Measurements from ENCODE around the gene MRPL55. TPM values are rescaled to one million over a fixed set of nuclear protein-coding genes. Genes with fewer than 3 reads are reported as not detected.

MRPL55 gene
- total and polyA plus RNA-seq, 2 of the 13 experiments (the other 11 are each of a cell fraction or from before 2014, with no cell fraction given): 58.6 to 92.9 TPM

GRCh38 chr1:228122921-228123441 lies 13.9 kb upstream of the MRPL55 start:
- CTCF ChIA-PET (ENCODE audit: low intra/inter-chr PET ratio, low total read pairs): no interaction called here
- Histone ChIP-seq H3K27me3 (ENCODE audit: control insufficient read depth in 1 of 2, insufficient read depth in 2 of 2, low read length in 2 of 2) (no peaks in the 10 kb centered on the region), H3K79me2 (ENCODE audit: insufficient read depth, low read length) (no peaks in the 10 kb centered on the region), H3K36me3 (replicated peaks in 1 of 2; ENCODE audit: control insufficient read depth in 1 of 2, insufficient read depth in 2 of 2, low read length in 2 of 2) (no peaks in the 10 kb centered on the region), H3K9me3 (ENCODE audit: low read length) (peaks cover 8% of the 10 kb centered on the region), H3K9ac (ENCODE audit: insufficient read depth, low read depth, low read length) (no peak overlapping the region), H2AFZ (ENCODE audit: low read length) (no peak overlapping the region), H4K20me1 (ENCODE audit: insufficient read depth, low read length) (no peaks in the 10 kb centered on the region), H3K4me3 (replicated peaks in 1 of 3; ENCODE audit: insufficient read depth in 1 of 3, low read depth in 2 of 3, low read length in 3 of 3) (no peak overlapping the region), H3K4me2 (ENCODE audit: low read depth, low read length) (no peak overlapping the region), H3K27ac (ENCODE audit: extremely low read length, insufficient read depth, low read length) (no peak overlapping the region), H3K4me1 (ENCODE audit: insufficient read depth, low read length) (peaks cover 14% of the 10 kb centered on the region)
- in situ Hi-C loops (cut with HindIII; ENCODE audit: extremely low pct_ligation_motif_present, low pct_unique_long_range_greater_than_20kb): no loop called here
- ATAC-seq: peak; percentile 41; the same call in 1 of the 3 replicates
- no peak for FAIRE-seq
- POLR2A ChIA-PET: interaction anchor here (0.9 to 3.7 kb wide), 3 partner anchors 13 to 42 kb away, joined by 4 to 12 read pairs (median 11); partner anchors contain the start of gene IBA57
- 0% methylated on average over 1 of the region's 1 CpG for WGBS (ENCODE audit: low lambda C conversion rate)
- DNase-seq (ENCODE audit: low spot score): no peak
- BruUV-seq (replicated peaks): no TSS peak
- intact Hi-C loops (cut with micrococcal nuclease; ENCODE audit: unreplicated experiment): no loop called here
- no peak for TF ChIP-seq TCF12 (IDR thresholded peaks at IDR 0.05)
- no peak for TF ChIP-seq TCF12 (CRISPR knock-in tag; IDR thresholded peaks at IDR 0.05)
- peak; percentile 34; the same call in 1 of the 2 replicates for TF ChIP-seq CEBPB (IDR thresholded peaks at IDR 0.05; ENCODE audit: borderline replicate concordance, low read depth, low read length)
- no peak for TF ChIP-seq CCDC6 (CRISPR knock-in tag; IDR thresholded peaks at IDR 0.05)
- TF ChIP-seq NR2F1 (CRISPR knock-in tag; IDR thresholded peaks at IDR 0.05): peak; percentile 47 to 66; a peak in 2 of 4 replicates
- TF ChIP-seq ZGPAT (CRISPR knock-in tag; IDR thresholded peaks at IDR 0.05): 0 out of 2 replicates have a peak, but pooled peaks have one; percentile 6
- no peak for TF ChIP-seq IRF2 (CRISPR knock-in tag; IDR thresholded peaks at IDR 0.05)
- no peak for TF ChIP-seq NBN (conservative IDR thresholded peaks at IDR 0.05)
- no peak for TF ChIP-seq ATF6 (CRISPR knock-in tag; conservative IDR thresholded peaks at IDR 0.05)
- no peak for TF ChIP-seq MZF1 (CRISPR knock-in tag; IDR thresholded peaks at IDR 0.05; ENCODE audit: borderline replicate concordance)
- TF ChIP-seq NR2F6 (IDR thresholded peaks at IDR 0.05): no peak
- peak; percentile 37; the same call in 1 of the 2 replicates for TF ChIP-seq NR2F6 (CRISPR knock-in tag; IDR thresholded peaks at IDR 0.05)
- TF ChIP-seq ZBTB37 (CRISPR knock-in tag; IDR thresholded peaks at IDR 0.05): no peak
- no peak for TF ChIP-seq ZBTB8A (CRISPR knock-in tag; IDR thresholded peaks at IDR 0.05; ENCODE audit: borderline replicate concordance, low read depth)
- no peak for TF ChIP-seq NR2C2 (CRISPR knock-in tag; IDR thresholded peaks at IDR 0.05; ENCODE audit: borderline replicate concordance)
- TF ChIP-seq MBNL3 (CRISPR knock-in tag; conservative IDR thresholded peaks at IDR 0.05): no peak
- TF ChIP-seq HNRNPK (IDR thresholded peaks at IDR 0.05; ENCODE audit: low read depth, low read length, poor library complexity, severe bottlenecking): no peak
- no peak for TF ChIP-seq ZNF143 (CRISPR knock-in tag; IDR thresholded peaks at IDR 0.05)
- no peak for TF ChIP-seq BORCS8-MEF2B (CRISPR knock-in tag; IDR thresholded peaks at IDR 0.05)
- no peak for TF ChIP-seq SCMH1 (CRISPR knock-in tag; IDR thresholded peaks at IDR 0.05; ENCODE audit: borderline replicate concordance)
- no peak for TF ChIP-seq ZNF496 (CRISPR knock-in tag; IDR thresholded peaks at IDR 0.05; ENCODE audit: insufficient replicate concordance)

Measured in HepG2 (cell line).